ENCODE measurements around the gene KCTD1. TPM values are rescaled to one million over a fixed set of nuclear protein-coding genes. Genes with fewer than 3 reads are reported as not detected.

The KCTD1 gene
- total RNA-seq, 2 experiments from 2014 or later = 3.4 to 4.2 TPM

DNA sequence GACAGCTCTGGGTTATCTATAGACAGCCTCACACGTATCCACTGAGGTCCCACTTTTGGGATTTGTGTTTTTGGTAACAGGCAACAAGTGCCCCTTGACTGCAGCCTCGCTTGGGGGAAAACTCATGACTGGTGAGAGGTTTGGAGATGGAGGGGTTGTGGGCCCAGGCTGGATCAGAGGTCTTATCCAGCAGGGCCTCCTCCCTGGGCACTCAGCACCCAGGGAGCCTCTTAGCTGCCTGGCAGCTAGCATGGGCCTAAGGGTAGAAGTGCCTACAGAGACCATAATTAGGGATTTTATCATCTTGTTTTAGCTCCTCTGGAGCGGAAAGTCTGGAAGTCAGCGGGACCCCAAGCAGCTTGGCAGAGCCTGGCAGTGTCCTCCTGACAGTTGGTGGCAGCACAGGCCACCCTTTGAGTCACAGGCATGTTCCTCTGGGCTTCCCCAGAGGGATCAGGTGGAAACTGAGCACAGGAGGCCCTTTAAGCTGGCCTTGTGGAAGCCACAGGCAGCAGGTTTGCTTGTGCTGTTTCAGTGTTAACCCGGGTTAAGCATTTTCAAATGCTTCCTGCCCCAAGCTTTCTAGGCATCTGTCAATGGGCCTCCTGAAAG is 143.1 kb downstream of the KCTD1 start:
- Mint-ChIP-seq H3K9me3 (no peaks in the 10 kb centered on the region), H3K36me3 (no peaks in the 10 kb centered on the region)
- no peak for DNase-seq

More for the DNA sequence above, 143.1 kb downstream of the KCTD1 start:
- Mint-ChIP-seq H3K27me3 (no peaks in the 10 kb centered on the region), H3K4me1 (no peaks in the 10 kb centered on the region), H3K27ac (no peak overlapping the region), H3K4me3 (no peak overlapping the region)

Measured in activated naive CD8-positive, alpha-beta T cell treated with anti-CD3 and anti-CD28 coated beads for 36 hours (primary cell).